Germinal center (tissue), 1 donor: ENCODE data around the gene MICALL2.

Experiments
- DNase-seq: peaks from one replicate; pipeline ENCODE4 v3.0.0; 2012; ENCODE audit warnings: mixed read lengths, low spot score

Gene MICALL2

DNA sequence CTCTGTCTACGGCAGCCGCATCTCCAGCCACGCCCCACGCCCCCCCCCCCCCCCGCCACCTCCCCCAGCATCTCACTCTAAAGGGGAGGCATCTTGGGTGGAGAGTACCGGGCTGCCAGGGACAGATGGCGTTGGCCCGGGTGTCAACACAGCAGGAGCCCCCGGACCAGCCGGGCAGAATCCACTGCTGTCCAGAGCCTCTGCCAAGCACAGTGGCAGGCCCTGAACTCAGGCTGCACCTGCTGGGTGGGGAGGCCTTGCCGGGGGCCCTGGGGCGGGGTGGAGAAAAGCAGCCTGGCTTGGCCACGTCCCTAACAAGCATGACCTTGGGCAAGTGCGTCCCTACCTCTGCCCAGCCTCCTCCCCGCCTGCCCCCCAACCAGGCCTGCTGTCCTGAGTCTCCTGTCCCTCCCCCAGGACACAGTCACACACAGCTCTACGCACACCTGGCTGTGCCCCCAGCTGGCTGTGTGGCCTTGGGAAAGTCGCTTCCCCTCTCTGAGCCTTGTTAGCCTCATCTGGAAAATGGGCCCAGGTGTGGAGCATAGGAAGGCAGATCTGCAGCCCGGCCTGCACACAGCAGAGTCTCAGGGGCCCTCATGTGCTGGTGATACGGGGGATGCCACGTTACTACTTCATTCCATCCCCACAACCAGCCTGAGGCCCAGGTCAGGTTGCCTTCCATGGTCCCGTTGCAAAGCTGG is 45.2 kb downstream of the MICALL2 start:
- no peak for DNase-seq

GRCh38 chr7:1412322-1413261 is 46.7 kb downstream of the MICALL2 start:
- peak; percentile 99 for DNase-seq

DNA sequence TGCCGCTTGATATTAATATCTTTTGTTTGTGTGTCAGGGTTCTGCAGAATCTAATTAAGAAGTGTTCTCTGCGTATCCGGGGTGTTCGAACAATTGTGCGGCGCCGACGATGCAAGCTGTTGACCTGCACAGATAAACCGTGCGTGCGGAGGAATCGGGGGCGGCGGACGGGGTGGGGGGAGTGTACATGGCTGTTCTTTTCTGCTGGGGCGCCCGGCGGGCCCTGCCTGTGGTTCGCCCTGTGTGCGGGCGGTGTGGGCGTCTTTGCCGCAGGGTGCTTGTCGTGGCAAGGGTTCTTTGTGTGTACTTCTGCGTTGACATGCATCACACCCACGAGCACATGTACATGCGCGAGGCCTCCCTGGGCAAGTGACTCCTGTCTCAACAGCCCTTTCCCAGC is 47.9 kb downstream of the MICALL2 start:
- no peak for DNase-seq

- no peak for DNase-seq
These were observed 48.3 kb downstream of the MICALL2 start for GRCh38 chr7:1410992-1411391.

DNA sequence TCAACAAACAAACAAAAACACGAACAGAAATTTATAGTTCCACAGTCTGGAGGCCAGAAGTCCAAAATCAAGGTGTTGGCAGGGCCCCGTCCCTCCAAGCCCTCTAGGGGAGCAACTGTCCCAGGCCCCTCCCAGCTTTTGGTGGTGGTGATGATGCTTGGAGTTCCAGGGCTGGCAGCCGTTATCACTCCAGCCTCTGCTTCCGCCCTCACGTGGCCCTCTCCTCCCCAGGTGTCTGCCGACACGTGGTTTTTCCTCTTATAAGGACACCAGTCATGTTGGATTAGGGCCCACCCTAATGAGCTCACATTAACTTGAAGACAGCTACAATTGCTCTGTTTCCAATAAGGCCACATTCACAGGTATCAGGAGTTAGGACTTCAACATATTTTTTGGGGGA is 49.7 kb downstream of the MICALL2 start:
- DNase-seq = no peak

DNA sequence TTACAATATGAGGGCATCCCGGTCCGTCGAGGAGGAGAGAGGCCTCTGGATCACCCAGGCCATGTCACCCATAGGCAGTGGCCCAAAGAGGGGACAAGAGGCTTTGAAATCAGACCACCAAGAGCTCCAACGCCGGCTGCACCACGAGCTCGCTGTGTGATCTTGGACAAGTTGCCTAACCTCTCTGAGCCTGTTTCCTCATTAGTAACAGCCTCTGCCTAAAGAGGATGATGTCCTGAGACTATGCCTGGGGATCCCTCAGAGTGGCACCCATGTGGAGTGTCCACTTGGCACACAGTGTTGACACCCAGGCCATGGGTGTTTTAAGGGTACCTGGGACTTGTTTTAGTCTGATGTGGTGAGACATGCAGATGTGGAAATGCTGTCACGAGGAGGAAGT is 50.8 kb downstream of the MICALL2 start:
- DNase-seq = no peak

DNA sequence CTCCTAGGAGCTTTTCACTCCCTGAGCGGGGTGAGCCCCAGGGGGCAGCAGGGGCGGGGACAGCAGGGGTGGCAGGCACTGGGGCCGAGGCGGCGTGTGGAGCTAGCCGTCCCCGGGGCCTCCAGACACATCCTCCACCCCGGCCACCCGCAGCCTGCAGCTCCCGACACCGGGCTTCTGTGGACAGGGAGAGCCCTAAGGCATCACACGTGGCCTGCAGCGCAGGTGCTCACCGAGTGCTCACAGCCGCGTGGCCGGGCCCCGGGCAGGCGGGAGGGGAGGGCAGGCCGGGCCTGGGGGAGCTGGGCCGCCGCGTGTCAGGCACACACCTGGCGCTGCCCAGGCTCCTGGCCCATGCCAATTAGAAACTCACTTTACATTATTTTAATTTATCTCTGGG is 51.4 kb downstream of the MICALL2 start:
- no peak for DNase-seq

- no peak for DNase-seq
These were observed 54.2 kb downstream of the MICALL2 start for GRCh38 chr7:1404898-1405548.

DNA sequence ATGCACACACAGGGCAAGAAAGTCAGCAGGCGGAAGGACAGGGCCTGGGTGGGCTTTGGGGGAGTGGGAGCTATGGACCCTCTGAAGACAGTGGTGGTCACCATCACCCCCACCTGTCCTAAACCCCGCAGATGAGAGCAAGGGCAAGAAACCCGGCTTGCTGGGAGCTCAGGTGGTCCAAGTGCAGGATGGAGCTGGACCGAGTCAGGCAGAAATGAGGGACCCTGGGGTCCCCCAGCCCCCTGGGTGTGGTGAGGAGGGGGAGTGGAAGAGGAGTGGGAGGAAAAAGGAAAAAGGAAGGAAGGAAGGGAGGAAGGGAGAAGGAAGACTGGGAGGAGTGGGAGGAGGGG is 54.8 kb downstream of the MICALL2 start:
- no peak for DNase-seq

DNA sequence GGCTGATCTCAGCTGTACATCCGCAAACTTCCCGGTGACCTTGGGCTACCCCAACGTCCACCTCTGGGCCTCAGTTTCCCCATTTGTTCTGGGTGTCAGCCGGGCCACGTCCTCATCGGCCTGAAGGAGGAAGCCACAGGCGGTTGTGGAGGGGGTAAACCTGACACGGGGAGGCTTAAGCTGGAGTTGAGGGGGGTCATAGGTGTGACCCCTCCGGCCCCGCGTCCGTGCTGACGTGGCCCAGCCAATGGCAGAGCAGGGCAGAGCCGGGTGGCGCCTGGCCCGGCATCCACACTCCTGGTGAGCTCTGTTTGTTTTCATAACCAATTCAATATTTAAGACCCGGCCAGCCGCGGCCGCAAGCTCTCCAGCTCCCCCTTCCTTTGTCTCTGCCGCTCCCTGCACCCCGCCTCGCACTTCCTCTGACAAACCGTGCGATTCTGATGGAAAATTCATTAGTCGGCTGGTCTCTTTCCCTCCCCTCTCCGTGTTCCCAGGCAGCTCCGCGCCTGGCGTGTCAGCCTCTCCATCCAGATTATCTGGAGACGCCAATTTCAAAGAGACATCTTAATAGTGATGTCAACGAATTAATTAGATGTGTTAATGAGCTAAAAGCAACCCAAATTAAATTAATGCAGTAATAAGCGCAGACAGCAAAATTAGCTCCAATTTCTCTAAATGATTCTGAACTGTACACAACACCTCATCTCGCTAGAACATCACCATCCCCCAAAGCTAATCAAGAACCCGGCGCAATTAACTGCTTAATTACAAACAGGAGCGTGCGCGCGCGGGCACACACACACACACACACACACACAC is 55.4 kb downstream of the MICALL2 start:
- no peak for DNase-seq

GRCh38 chr7:1402791-1403637 is 56.3 kb downstream of the MICALL2 start:
- DNase-seq = no peak

GRCh38 chr7:1402110-1402790 is 57.0 kb downstream of the MICALL2 start:
- no peak for DNase-seq

GRCh38 chr7:1401011-1401410 is 58.3 kb downstream of the MICALL2 start:
- DNase-seq = no peak

DNA sequence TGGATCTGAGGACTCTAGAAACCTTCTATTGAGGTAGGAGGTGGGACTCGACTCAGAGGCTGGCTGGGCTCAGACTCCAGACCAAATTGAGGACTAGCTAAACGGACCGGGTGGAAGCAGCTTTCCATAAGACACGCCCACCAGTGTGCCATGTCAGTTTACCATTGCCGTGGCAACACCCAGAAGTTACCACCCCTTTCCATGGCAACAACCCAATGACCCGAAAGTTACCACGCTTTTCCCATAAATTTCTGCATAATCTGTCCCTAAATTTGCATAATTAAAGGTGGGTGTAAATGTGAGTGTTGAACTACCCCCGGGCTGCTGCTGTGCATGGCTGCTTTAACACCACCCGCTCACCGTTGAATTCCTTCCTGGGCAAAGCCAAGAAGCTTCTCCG is 58.9 kb downstream of the MICALL2 start:
- DNase-seq = no peak

GRCh38 chr7:1397491-1398327 is 61.6 kb downstream of the MICALL2 start:
- DNase-seq = no peak

- no peak for DNase-seq
These were observed 63.1 kb downstream of the MICALL2 start for GRCh38 chr7:1396195-1396594.

DNA sequence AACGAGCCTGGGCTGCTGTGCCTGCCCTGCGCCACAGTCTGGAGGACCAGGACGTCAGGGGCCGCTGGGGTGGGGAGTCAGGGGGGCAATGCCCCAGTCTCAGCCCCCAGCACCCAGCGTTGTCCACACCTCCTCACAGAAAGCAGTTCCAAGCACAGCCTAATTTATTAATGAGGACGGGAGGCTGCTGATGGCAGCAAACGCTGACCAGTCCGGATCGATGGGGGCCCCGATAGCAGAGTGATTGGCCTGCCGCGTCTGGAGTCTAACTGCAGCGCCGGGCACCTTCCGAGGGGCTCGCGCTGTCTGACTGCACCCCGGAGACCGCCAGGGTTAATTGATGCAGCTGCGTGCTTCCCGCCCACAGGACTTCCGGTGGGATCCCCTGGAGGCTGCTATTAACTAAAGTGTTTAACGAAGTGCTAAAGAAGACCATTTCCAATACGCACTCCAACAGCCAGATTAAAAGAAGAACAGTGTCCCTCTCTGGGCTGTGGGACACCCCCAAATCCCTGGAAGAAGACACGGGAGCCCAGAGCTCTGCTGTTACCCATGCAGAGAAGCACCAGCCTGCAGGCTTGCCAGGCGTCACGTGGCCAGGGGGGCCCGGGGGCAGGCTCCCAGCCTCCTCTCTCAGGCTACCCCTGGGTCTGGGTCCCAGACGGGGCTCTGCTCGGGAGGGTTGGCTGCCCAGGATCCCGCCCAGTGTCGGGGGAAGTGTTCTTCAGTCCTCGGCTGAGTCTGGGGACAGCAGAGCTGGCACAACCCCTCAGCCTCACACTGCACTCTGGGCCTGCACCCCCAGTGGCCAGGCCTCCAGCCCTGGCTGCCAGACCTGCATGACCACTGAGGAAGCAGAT is 63.8 kb downstream of the MICALL2 start:
- no peak for DNase-seq

DNA sequence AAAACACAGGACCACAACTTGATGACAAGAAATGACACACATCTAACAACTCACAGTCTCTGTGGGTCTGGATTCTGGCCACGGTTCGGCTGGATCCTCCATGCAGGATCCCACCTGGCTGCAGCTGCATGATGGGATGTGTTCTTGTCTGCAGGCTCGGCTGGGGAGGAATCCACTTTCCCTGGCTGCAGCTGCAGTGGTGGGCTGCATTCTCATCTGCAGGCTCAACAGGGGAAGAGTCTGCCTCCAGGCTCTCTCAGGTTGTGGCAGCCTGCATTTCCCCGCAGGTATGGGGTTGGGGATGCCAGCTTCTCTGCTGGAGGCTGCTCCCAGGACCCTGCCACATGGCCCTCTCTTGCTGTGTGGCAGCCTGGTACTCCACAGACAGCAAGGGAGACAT is 64.9 kb downstream of the MICALL2 start:
- DNase-seq = no peak

- no peak for DNase-seq
These were observed 65.8 kb downstream of the MICALL2 start for GRCh38 chr7:1393421-1393820.
